ENCODE measurements around the gene HOXA7.

HOXA7 gene

DNA sequence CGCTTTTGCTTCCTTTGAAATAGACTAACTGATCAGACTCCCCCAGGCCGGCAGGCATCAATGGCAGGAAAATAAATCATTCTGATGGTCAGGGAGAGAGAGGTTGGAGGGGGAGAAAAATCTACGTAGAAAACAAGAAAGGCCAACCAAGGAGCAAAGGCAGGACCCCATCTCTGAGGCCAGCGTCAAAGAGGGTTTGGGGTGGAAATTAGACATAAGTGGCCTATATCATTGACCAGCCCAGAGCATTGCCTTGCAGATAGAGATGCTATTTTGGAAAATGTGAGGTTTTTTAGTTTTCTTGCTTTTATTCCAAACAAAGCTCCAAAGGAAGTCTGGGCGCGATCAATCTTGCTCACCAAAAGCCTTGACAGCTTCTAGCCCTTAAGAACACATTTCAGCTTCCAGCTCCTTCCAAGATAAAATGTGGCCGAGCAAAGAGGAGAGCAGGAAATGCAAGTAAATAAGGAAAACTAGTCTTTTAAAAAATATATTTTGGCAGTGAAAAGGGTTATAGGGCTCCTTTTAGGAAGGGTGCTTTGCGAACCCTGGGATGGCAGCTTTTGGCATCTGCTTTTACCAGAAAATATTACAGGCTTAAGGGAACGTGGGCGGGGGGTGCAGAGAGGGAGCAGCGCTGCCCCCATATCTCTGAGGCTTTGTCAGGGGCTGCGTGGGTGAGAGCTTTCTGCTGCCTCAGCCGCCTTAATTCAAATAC is 52.0 kb downstream of the HOXA7 start:
- DNase-seq, result no peak
